GM18505 (cell line): ENCODE data around the gene FUT9.

ENCODE experiments used
- ATAC-seq: cut with Tn5 transposase; IDR thresholded peaks from one replicate; pipeline ENCODE4 v1.9.1; 2021; ENCODE audit not compliant: unreplicated experiment
- POLR2A ChIP-seq: IDR thresholded peaks from 4 replicates; pipeline ENCODE4 v1.6.1; 2011; ENCODE audit warnings: borderline replicate concordance; ENCODE audit not compliant: insufficient read depth, insufficient read length; ENCODE audit errors: extremely low read depth

The FUT9 gene

DNA sequence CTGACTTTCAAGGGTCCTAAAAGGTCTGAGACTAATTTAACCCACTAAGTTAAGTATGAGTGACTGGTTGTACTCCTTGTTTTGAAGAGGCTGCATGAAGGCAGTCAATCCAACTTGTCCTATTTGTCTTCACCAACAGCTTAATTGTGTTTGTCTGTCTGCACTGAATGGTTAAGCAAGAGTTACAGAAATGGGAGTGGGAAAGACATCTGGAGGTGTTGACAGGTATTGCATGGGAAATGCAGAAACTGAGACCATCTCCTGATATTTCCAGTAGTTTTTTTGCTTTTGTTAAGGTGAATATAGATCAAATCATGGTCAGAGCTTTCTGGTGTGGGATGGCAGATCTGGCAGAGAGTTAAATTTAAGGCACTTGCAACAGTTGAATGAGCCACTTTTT lies 6.5 kb downstream of the FUT9 start:
- no peak for ATAC-seq
- TF ChIP-seq POLR2A, result no peak

DNA sequence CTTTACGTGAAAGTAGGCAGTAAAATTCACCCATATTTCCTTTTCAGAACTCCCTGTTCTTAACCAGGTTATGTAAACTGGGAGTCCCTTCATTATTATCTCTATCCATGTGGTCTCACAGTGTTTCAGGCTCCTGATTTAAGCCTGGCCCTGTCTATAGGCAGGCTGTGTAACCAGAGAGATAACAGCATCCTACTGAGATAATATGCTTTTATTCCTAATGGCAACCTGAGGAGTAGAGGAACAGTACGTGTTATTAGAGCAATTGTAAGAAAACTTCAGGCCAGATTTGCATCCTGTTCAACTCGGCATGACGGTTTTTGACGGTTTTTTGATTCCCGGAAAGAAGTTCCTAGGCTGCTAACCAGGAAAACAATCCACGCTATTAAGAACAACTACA lies 16.9 kb downstream of the FUT9 start:
- no peak for TF ChIP-seq POLR2A
- no peak for ATAC-seq

DNA sequence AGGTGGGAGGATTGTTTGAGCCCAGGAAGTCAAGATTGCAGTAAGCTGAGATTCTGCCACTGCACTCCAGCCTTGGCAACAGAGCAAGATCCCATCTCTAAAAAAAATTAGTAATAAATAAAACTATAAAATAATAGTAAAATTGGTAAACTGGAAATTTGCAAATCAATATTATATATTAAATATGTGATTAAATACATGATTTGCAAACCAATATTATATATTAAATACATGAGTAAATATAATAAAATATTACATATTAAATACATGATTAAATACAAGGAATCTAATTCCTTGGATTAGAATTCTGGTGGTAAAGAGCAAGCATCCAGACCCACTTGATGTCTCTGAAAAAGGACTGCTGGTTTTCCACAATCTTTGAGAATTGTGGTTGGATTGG lies 35.8 kb downstream of the FUT9 start:
- no peak for ATAC-seq
- no peak for TF ChIP-seq POLR2A

DNA sequence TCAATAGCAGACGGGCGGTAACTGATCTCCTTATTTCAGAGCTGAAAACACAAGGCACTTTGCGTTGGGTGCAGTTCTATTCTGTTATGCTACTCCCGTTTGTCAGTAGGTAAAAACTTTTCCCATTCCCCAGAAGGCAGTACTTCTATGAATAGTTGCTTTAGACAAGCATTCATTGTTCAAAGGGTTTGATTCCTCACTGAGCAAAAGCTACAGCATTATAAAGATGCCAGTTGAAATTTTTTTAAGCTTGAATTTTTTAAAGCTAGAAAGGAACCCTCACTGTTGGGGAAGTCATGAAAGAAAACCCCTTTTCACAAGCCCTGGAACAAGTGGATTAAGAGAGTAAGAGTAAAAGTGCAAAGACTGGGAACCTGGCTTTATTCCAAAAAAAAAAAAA lies 42.3 kb downstream of the FUT9 start:
- no peak for TF ChIP-seq POLR2A
- ATAC-seq, result no peak

DNA sequence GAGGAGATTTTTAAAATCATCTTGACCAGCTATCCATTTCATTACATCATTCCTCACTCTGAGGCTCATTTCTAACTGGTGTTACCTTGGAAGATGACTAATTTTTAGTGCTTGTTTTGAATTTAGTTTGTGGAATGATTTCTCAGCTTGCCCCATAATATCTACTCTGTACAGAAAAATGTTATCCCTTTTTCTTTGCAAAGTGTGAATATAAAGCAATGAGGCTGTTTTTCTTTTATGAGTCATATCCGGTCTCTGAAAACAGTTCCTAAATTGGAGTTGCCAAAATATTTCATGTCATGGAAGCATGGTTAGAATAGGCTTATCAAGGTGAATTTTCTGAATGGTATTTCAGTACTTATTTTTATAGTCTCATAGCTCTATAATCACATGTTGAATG lies 43.8 kb downstream of the FUT9 start:
- no peak for TF ChIP-seq POLR2A
- ATAC-seq, result no peak

- TF ChIP-seq POLR2A, result no peak
- ATAC-seq, result no peak
Observed at GRCh38 chr6:96060249-96060648, 44.5 kb downstream of the FUT9 start.

GRCh38 chr6:96065213-96065612 lies 49.4 kb downstream of the FUT9 start:
- TF ChIP-seq POLR2A, result no peak

DNA sequence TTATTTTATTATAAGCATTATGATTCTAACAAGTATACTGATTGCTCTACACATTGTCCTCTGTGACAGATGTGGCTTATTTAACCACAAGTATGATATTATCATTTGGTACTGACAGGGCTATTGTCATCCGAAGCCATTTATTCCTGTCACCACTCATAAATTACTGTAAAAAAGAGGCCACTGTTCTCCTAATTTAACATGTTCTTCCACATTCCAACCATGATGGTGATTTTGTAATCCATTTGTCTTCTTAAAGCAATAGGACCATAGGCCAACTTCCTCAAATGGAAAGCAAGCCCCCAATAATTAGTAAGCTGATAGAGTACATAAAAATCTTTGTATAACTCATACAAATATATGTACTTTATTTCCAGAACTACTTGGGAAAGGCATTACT lies 50.6 kb downstream of the FUT9 start:
- ATAC-seq, result no peak
- no peak for TF ChIP-seq POLR2A

More at GRCh38 chr6:96065213-96065612, 49.4 kb downstream of the FUT9 start:
- no peak for ATAC-seq

- no peak for ATAC-seq
- TF ChIP-seq POLR2A, result no peak
Observed at GRCh38 chr6:96073555-96073954, 57.8 kb downstream of the FUT9 start.

GRCh38 chr6:96074006-96074405 lies 58.2 kb downstream of the FUT9 start:
- TF ChIP-seq POLR2A, result no peak
- ATAC-seq, result no peak

- no peak for ATAC-seq
- no peak for TF ChIP-seq POLR2A
Observed at GRCh38 chr6:96075826-96076225, 60.1 kb downstream of the FUT9 start.

DNA sequence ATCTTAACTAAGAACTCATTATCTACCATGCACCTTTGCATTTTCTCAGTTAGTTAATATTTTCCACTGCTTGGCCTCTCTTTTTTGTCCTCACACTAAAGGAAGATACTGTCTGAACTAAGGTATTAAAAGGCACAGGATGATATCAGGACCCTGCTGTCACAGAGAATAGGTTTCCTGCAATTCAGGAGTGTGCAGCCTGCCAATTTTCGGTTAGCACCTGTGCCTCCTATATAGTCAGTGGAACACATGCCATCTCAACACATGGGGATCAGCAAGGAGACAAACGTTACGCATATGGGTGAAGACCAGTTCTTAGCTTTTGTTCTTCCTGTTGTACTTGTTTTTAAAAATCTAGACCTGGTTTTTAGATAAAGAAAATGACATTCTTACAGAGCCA lies 71.0 kb downstream of the FUT9 start:
- TF ChIP-seq POLR2A, result no peak
- ATAC-seq, result no peak

DNA sequence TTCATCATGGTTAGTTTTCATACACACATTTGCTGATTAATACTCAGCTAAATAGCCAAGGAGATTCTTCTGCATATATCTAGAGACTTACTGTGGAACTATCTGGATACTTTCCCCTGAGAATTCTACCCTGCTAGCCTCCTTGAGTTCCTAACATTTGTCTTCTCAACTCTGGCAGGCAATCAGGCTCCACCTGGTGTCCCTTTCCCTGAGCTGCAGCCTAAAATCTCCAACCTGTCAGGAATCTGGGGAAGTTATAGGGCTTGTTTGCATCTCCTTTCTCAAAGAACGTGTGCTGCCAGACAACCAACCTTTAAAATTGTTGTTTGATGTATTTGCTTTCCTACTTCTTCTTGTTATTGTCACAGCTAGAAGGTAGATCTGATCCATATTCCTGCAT lies 73.4 kb downstream of the FUT9 start:
- TF ChIP-seq POLR2A, result no peak
- ATAC-seq, result no peak

DNA sequence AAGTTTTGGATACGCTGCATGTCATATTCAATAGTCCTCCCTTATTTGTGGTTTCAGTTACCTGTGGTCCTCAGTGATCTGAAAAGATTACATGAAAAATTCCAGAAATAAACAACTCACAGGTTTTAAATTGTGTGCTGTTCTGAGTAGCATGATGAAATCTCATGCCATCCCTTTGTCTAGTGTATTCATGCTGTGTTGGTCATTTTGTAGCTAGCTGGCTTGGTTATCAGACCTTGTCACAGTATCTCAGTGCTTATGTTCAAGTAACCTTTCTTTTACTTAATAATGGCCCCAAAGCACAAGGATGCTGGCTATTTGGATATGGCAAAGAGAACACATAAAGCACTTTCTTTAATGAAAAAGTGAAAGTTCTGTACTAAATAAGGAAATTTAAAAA lies 78.3 kb downstream of the FUT9 start:
- TF ChIP-seq POLR2A, result no peak
- no peak for ATAC-seq

- no peak for ATAC-seq
- TF ChIP-seq POLR2A, result no peak
Observed at GRCh38 chr6:96099069-96099468, 83.3 kb downstream of the FUT9 start.

DNA sequence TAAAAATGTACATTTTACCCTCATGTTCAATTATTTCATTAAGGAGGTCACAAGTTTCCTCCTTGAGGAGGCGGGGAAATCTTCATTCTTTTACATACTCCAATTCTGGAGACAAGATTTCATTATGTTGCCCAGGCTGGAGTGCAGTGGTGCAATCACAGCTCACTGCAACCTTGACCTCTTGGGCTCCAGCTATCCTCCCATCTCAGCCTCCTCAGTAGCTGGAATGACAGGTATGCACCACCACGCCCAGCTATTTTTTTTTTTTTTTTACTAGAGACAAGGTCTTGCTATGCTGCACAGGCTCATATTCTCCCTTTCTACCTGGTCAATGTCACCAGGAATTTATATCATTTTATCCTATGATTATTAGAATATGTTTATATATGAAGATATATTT lies 85.8 kb downstream of the FUT9 start:
- TF ChIP-seq POLR2A, result no peak

GRCh38 chr6:96104910-96105309 lies 89.1 kb downstream of the FUT9 start:
- no peak for ATAC-seq
- TF ChIP-seq POLR2A, result no peak

More for the DNA sequence above, 85.8 kb downstream of the FUT9 start:
- ATAC-seq, result no peak

DNA sequence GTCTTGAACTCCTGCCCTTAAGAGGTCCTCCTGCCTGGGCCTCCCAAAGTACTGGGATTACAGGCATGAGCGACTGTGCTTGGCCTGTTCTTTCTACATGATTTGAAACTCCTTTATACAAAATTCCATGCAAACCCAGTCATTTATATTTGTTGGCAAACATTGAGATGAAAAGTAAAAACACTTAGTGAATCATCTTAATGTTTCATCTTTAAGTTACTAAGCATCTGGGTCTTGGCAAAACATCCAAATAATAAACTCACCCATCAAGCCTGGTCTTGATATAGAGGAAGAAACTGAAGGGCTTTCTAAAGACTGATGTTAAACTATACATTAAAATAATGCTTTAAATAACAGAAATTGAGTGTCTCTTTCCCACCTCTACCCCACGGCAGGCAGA lies 95.1 kb downstream of the FUT9 start:
- TF ChIP-seq POLR2A, result no peak
- ATAC-seq, result no peak
